ENCODE data around the gene TRIP4. TPM values are rescaled to one million over a fixed set of nuclear protein-coding genes. Genes with fewer than 3 reads are reported as not detected.

Gene TRIP4
- total and polyA plus RNA-seq, 2 of the 8 experiments (the other 6 are each of a cell fraction or from before 2014, with no cell fraction given) = 6.2 to 18.9 TPM

DNA sequence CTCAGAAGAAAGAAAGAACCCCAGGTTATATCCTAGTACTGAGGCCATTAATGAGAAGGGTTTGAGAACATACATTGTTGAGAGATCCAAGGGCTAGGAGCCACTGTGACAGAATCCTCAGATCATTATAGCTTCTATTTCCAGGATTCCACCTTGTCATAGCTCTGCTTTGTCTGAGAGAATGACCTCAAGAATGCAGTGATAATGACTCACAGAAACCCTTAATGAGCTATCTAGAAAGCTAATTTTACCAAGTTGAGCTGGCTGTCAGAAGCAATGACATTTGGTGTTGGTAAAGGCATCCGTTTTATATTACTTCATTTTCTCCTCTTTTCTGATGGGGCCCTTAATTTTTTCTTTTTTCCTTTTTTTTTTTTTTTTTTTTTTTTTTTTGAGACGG, 10.9 kb downstream of the TRIP4 start:
- Histone ChIP-seq H4K20me1 (replicated peaks in 1 of 2; ENCODE audit: control insufficient read depth in 1 of 2, insufficient read depth in 2 of 2, low read length in 2 of 2) (no peaks in the 10 kb centered on the region), H2BK5ac (ENCODE audit: low read depth, low read length) (no peak overlapping the region), H3K9me3 (ENCODE audit: insufficient read depth in 2 of 2, low read depth in 1 of 2, low read length in 1 of 2) (no peaks in the 10 kb centered on the region), H3K18ac (ENCODE audit: extremely low read depth, low read length) (no peak overlapping the region), H3K27me3 (replicated peaks in 1 of 4; ENCODE audit: control insufficient read depth in 3 of 4, extremely low read depth in 1 of 4, insufficient read depth in 3 of 4, low read length in 3 of 4) (no peaks in the 10 kb centered on the region), H2BK20ac (ENCODE audit: low read length) (no peak overlapping the region), H3K14ac (ENCODE audit: insufficient read length) (no peak overlapping the region), H3K9ac (replicated peaks in 1 of 4; ENCODE audit: extremely low read depth in 1 of 4, low read depth in 3 of 4, low read length in 3 of 4) (no peak overlapping the region), H4K91ac (replicated peaks; ENCODE audit: insufficient read length, low read length) (no peak overlapping the region), H3K4ac (replicated peaks; ENCODE audit: insufficient read length, low read depth, low read length) (no peak overlapping the region), H4K5ac (ENCODE audit: insufficient read length, low read depth, low read length) (no peak overlapping the region), H3K4me1 (replicated peaks in 1 of 4; ENCODE audit: control insufficient read depth in 3 of 4, insufficient read depth in 4 of 4, low read length in 3 of 4) (no peaks in the 10 kb centered on the region), H3K36me3 (ENCODE audit: control insufficient read depth in 2 of 4, insufficient read depth in 4 of 4, low read length in 3 of 4) (peaks cover 0 to 42% (median 22%) of the 10 kb centered on the region in 4 experiments; a peak in 6 of 8 replicates), H3K27ac (ENCODE audit: low read depth, low read length) (no peak overlapping the region), H3K23ac (ENCODE audit: insufficient read length) (no peak overlapping the region), H4K8ac (ENCODE audit: extremely low read depth, insufficient read depth, low read length) (no peak overlapping the region), H3K4me3 (ENCODE audit: extremely low read depth in 1 of 4, insufficient read depth in 2 of 4, low read depth in 3 of 4, low read length in 4 of 4) (no peak overlapping the region), H3K79me1 (ENCODE audit: low read depth, low read length) (no peaks in the 10 kb centered on the region), H2BK15ac (ENCODE audit: low read length) (no peak overlapping the region), H2AFZ (ENCODE audit: low read length) (no peak overlapping the region), H3K23me2 (ENCODE audit: low read depth, low read length) (no peaks in the 10 kb centered on the region), H3K4me2 (ENCODE audit: insufficient read depth in 1 of 2, low read depth in 2 of 2, low read length in 2 of 2) (no peak overlapping the region), H3K79me2 (ENCODE audit: control insufficient read depth in 1 of 2, insufficient read depth in 2 of 2, low read length in 2 of 2) (no peaks in the 10 kb centered on the region), H2BK120ac (replicated peaks; ENCODE audit: low read depth, low read length) (no peak overlapping the region), H2BK12ac (ENCODE audit: low read depth, low read length) (no peak overlapping the region), H3K56ac (replicated peaks; ENCODE audit: insufficient read length, low read depth, low read length) (no peak overlapping the region), H2AK5ac (ENCODE audit: low read depth, low read length) (no peak overlapping the region)
- FAIRE-seq = no peak
- DNase-seq (ENCODE audit: low read depth in 1 of 2, low spot score in 2 of 2) = no peak
- WGBS, 2 experiments (ENCODE audit: extremely low coverage in 1 of 2, insufficient coverage in 1 of 2, insufficient read length in 1 of 2, insufficient replicate concordance in 2 of 2, low coverage in 1 of 2, low lambda C conversion rate in 2 of 2, missing lambda C conversion rate in 1 of 2) = 70% methylated on average over 1 of the region's 2 CpGs; no CpG with 5 or more reads in 1 of the 2 experiments
- CTCF ChIA-PET (ENCODE audit: partially characterized antibody) = interaction anchor here (0.7 to 1.5 kb wide), 2 partner anchors 11 to 188 kb away, joined by 3 read pairs; no protein-coding TSS in a partner anchor
- POLR2A ChIA-PET (ENCODE audit: partially characterized antibody) = no interaction called here
- TF ChIP-seq POU5F1 (IDR thresholded peaks at IDR 0.05; ENCODE audit: low read depth, low read length) = no peak
- TF ChIP-seq SP1 (IDR thresholded peaks at IDR 0.05; ENCODE audit: low read depth, low read length) = no peak
